NCI-H345 (cell line): ENCODE measurements around the gene C3orf22.

Source experiments
- DNase-seq: peaks from one replicate; lab custom pipeline; 2025; lab: John Stamatoyannopoulos, UW

C3orf22 gene

GRCh38 chr3:126512916-126513650, 45.6 kb downstream of the C3orf22 start:
- DNase-seq: no peak

DNA sequence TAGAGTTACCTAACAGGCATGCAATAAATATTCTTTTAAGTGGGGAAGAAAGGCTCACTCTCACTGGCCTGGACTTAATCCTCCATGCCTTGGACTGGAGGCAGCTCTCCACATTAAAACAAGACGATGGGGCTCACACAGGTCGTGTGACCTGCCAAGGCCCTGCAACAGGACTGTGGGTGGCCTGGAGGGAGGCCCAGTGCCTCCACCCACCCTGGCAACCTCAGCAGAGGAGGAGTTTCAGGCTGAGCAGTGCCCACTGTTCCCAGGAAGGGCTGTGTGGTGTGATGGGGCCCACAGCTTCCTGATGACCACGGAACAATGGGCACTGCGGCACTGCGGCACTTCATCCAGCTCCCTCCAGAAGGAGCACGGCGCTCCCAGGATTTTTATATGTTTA, 46.7 kb downstream of the C3orf22 start:
- DNase-seq: no peak

DNA sequence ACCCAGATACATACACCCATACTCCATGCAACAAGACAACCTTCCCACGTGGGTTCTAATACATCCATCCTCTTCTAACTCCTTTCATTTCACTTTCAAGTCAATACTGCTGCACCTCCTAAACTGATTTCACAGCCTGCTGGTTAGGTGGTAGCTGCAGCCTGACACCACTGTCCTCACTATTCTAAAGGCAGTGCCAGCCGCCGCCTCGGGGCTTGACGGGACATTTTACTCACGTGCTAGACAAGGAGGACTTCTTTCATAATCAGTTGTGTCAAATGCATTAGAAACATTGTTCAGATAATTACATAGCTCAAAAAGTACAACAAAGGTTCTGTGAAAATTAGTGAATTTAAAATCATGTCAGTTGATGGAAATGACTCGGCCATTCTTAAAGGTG, 47.4 kb downstream of the C3orf22 start:
- DNase-seq: no peak

DNA sequence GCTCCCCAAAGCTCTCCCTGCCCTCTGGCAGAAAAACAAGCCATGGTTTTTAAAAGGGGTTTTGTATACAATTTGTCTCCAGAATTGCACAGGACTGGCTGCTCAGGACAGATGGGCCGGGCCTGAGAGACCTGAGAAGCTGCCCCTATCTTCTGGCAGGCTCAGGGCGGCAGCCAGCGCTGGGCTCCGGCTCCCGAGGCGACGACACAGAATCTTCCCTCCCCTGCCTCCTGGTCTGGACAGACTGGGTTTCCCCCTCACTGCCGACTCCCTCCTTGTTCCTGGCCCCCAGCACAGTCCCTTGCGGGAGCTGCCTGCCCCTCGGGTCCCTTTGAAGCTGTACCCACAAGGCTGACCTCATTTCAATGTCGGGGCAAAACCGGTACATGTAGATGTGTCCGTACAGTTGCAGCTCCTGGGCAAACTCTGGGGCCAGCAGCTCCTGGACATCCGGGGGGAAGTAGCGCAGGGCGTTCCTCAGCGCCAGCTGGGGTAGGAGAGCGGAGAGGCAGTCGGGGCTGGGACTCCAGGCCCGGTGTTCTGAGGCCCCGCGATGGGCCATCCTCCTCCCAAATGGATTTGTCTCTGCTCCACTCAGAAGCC, 48.3 kb downstream of the C3orf22 start:
- no peak for DNase-seq

DNA sequence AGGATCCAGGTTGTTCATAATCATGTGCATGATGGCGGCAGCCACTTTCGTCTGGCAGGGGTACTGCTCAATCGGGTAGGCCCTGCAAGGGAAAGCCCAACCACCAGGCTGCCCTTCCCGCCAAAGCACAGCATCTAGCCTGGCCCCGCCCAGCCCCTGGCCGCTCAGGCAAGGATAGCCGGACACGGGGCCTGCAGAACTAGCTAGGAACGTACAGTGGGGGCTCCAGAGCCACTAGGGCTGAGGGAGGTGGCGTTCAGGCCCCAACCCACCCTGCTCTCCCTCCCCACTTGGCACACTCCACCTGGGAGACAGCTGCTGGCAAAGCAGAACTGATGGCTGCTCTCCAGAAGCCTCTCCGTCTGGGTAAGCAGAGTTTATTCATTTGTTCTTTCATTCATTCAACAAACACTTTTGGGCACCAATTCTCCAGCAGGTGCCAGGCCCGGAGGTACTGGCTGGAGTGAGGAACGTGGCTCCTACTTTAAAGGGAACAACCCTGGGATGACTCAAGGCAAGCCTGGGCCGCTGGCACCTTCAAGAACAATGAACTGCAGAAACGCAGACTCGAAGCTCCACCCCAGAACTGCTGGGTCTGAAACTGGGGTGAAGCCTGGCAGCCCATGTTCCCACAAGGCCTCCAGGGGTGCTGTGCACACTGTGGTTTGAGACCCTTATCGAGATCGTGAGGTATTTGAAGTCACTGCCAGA, 49.0 kb downstream of the C3orf22 start:
- DNase-seq: no peak

DNA sequence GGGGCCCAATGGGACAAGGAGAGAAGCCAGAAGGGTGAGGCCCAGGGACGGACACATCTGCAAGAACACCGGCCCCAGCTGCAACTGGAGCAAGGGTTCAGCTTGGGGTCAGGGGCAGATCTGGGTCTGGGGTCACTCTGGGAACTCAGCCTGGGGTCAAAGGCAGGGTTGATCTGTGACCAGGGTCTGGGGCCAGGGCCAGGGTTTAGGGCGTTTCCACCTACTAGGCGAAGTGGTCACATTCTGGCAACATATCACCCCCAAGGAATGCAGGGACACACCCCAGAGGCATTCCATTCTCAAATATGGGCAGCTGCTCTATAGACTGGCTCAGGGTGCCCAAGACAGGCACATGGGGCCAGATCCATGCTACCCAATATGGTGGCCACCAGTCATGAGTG, 50.2 kb downstream of the C3orf22 start:
- no peak for DNase-seq

GRCh38 chr3:126507886-126508285, 50.8 kb downstream of the C3orf22 start:
- DNase-seq: no peak

DNA sequence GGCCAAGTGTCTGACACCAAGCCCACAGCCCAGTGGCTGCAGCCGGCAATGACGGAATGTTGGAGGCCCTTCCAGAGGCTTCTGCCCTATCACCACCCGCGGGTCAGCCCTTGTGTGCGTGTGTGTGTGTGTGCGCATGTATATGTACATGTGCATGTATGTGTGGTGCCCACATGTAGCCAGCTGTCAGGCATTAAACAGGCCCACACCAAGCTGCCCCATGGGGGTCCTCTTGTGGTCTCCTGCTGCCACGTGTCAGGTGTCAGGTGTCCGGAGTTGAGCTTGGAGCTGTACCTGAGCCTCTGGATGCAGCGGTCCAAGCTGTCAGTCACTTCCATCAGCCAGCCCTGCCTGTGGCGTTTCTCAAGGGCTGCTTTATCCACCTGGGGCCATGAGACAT, 55.0 kb downstream of the C3orf22 start:
- DNase-seq: no peak

GRCh38 chr3:126502656-126503055, 56.1 kb downstream of the C3orf22 start:
- no peak for DNase-seq

GRCh38 chr3:126501736-126502135, 57.0 kb downstream of the C3orf22 start:
- DNase-seq: no peak

DNA sequence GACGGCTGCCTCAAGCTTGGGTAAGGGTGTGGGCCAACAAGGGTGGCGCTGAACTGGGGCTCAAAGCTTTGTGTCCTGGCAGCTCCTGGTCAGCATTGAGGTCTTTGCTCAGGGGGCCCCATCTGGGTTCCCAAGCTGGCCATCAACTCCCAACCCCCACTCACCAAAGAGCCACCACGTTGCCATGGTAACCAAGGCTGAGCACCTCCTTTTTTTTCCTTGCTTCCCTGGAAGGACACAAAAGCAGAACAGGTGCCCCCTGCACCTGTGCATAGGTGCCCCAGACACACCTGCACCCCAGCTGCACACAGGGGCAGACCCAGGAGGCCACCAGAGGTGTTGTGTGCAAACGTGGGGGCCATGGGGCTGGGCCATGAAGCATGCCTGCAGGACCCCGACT, 57.7 kb downstream of the C3orf22 start:
- no peak for DNase-seq

DNA sequence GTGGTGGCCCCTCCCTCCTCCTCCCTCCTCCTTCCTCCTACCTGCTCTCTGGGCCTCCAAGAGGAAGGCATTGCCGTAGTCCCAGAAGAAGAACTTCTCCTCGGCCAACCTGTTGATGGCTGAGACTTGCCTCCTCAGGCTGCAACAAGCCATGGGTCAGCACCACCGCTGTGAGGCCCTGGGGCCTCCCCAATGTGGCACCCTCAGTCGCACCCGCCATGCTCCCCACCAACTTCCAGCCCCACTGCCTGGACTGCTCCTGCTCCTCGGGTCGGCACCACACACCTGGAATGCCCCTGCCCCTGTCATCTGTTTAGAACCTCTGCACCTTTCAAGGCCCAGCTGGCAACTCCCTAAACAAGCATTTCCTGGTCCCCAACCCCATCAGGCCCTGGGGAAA, 58.7 kb downstream of the C3orf22 start:
- DNase-seq: no peak
